Fibroblast of the aortic adventitia (primary cell): ENCODE data around the gene CPA1. TPM values are rescaled to one million over a fixed set of nuclear protein-coding genes. Genes with fewer than 3 reads are reported as not detected.

Source experiments
- DNase-seq: peaks from one replicate; pipeline ENCODE4 v3.0.0-alpha.2; 2010; ENCODE audit warnings: low read depth
- H3K4me3 ChIP-seq: 2 replicates; pipeline ENCODE4 v1.5.1; 2011; ENCODE audit warnings: low read depth, mild to moderate bottlenecking, control low read depth, low read length, moderate library complexity
- total RNA-seq: library from RNA; depleted of rRNA; stranded (reverse); fragments of >200 nt; gene quantifications from 2 replicates; pipeline ENCODE4 v1.2.3, GENCODE V29; 2012; ENCODE audit warnings: low replicate concordance
- TF ChIP-seq, protein P1 (sequence below): IDR thresholded peaks from 2 replicates; pipeline ENCODE4 v1.5.1; 2011; ENCODE audit warnings: mild to moderate bottlenecking, low read length, control low read depth, inconsistent platforms; ENCODE audit not compliant: insufficient read depth

CPA1 gene
- total RNA-seq, 1 donor, result 0.45 TPM

- no peak for DNase-seq
- H3K4me3 ChIP-seq, result no peak overlapping the region
- TF ChIP-seq, protein P1, sequence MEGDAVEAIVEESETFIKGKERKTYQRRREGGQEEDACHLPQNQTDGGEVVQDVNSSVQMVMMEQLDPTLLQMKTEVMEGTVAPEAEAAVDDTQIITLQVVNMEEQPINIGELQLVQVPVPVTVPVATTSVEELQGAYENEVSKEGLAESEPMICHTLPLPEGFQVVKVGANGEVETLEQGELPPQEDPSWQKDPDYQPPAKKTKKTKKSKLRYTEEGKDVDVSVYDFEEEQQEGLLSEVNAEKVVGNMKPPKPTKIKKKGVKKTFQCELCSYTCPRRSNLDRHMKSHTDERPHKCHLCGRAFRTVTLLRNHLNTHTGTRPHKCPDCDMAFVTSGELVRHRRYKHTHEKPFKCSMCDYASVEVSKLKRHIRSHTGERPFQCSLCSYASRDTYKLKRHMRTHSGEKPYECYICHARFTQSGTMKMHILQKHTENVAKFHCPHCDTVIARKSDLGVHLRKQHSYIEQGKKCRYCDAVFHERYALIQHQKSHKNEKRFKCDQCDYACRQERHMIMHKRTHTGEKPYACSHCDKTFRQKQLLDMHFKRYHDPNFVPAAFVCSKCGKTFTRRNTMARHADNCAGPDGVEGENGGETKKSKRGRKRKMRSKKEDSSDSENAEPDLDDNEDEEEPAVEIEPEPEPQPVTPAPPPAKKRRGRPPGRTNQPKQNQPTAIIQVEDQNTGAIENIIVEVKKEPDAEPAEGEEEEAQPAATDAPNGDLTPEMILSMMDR, result no peak
These were observed 46.3 kb downstream of the CPA1 start for GRCh38 chr7:130426564-130426963.

DNA sequence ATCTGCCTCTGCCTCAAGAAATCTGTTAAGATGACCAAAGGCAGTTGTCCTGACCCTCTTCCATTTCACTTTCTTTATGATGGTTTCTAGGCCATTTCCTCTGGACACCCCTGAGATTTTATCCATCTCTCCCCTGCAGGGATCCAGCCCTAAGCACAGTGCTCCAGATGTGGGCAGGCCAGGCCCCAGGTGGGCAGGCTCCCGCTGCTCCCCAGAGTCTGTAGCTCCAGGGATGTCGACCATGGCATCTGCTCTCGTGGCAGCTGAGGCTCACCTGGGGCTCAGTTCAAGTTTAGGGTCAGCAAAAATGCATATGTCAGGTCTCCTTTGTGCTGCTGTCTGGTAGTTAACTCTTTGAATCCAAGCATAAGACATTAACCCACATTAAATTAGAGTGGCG, 48.7 kb downstream of the CPA1 start:
- H3K4me3 ChIP-seq, result no peak overlapping the region
- TF ChIP-seq, protein P1, result no peak
- no peak for DNase-seq

DNA sequence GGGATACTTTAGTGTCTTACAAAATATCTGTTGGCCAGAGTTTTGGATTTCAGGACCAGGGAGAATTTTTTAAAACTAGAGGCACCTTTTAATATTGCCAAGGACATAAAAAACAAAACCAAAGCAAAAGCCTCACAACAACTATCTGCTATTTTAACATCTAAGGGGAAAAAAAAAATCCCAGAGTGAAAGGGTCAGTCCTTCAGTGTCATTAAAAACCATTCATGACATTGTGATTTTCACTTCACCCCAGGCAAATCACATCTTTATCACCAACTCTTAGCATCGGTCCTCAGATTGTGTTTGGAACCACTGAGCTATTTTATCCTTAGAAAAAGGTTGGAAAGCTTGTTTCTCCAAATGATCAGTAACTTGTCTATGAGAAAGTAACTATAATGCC, 49.8 kb downstream of the CPA1 start:
- no peak overlapping the region for H3K4me3 ChIP-seq
- no peak for DNase-seq
- TF ChIP-seq, protein P1, result no peak

GRCh38 chr7:130430841-130431666, 50.8 kb downstream of the CPA1 start:
- TF ChIP-seq, protein P1, result no peak
- DNase-seq, result peak; percentile 74
- H3K4me3 ChIP-seq, result peak overlapping the region; percentile 50

GRCh38 chr7:130432886-130433285, 52.6 kb downstream of the CPA1 start:
- TF ChIP-seq, protein P1, result no peak
- no peak overlapping the region for H3K4me3 ChIP-seq
- peak; percentile 56 for DNase-seq

DNA sequence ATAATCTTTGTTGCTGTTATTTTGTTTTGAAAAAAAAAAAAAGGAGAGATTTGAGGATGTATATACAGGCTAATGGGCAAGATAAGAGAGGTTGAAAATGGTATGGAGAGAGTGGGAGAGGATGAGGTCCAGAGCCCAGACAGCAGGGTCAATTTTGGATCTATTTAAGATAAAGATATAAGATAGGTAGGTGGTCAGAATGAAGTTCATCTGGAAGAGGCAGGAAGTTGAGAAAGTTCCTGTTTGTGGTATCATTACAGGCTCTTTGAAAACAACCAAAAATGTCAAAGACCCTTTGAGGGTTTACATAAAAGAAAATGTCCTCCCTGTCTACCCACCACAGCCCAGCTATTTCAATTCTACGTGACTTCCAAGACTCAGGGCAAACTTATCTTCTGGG, 53.0 kb downstream of the CPA1 start:
- TF ChIP-seq, protein P1, result no peak
- DNase-seq, result no peak
- H3K4me3 ChIP-seq, result no peak overlapping the region
